Stromal cell of bone marrow (primary cell): ENCODE data around the gene ASCL2.
A peak's percentile ranks its signal among the peaks of the same experiment; 100 is the strongest.

Source experiments
- DNase-seq: peaks from one replicate; pipeline ENCODE4 v3.0.0-alpha.2; 2012; ENCODE audit warnings: low read depth

ASCL2 gene, protein sequence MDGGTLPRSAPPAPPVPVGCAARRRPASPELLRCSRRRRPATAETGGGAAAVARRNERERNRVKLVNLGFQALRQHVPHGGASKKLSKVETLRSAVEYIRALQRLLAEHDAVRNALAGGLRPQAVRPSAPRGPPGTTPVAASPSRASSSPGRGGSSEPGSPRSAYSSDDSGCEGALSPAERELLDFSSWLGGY

DNA sequence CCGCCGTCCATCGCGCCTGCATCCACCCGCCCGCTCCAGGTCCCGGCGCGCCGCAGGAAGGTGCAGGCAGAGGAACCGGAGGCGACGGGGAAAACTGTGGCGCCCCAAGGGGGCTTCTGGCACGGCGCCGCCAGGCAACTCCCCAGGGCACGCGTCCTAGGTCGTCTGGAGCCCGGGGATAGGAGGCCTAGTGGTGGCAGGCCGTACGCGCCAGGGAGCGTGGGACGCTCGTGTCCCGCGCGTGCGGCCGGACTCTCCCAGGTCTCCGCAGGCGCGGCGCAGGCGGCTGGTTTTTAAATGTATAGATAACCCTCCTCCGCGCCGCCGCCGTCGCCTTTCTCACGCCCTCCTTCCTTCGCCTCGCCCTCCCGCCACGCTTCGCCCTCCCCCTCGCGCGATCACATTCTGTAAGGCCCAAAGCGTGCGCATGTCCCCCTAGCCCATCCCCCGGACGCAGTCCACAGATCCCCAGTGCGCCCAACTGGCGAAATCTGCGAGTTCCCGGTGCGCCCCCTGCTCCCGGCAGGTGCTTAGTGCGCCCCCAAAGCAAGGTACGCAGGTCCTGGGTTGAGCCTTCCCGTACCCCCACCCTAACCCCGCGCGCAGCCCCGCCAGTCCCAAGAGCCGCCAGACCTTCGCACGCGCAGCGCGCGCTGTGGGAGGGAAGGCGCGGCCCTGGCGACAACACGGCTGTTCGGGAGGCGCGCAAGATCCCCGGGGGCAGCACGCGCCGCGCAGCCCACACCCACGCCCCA, at the start of gene ASCL2:
TSS of gene ASCL2 (minus strand) at position 267 of the 755 bp plus-strand sequence. CDS start at position 11, 256 bp downstream.
- DNase-seq: no peak

DNA sequence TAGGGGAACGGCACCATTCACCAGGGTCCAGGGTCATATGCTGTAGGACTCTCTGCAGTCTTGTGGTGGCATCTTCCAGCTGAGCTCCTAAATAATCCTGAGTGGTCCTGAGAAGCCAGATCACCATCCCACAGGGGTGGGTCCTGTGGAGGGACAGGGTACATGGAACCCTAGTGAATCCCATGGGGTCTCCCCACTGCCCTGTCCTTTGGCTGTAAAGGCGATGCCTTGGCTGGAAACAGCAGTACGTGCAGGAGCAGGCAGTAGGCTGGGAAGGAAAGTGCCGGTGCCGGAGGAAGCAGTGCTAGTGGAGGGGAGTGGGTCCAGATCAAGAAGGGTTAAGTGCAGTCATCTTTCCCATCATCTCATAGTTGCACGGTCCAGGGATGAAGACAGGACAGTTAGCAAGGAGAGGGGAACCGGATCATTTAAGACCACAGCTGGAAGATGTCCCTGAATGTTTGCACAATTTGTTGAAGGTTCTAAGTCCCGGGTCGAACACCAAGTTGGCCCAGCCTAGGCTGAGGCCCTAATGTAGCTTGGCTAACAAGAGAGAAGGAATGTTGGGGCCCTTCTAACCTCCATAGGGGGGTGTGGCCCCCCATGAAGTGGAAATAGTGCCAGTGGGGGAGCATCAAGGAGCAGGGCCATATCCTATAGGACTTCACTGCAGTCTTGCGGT, 49.5 kb upstream of the ASCL2 start:
- DNase-seq: no peak

DNA sequence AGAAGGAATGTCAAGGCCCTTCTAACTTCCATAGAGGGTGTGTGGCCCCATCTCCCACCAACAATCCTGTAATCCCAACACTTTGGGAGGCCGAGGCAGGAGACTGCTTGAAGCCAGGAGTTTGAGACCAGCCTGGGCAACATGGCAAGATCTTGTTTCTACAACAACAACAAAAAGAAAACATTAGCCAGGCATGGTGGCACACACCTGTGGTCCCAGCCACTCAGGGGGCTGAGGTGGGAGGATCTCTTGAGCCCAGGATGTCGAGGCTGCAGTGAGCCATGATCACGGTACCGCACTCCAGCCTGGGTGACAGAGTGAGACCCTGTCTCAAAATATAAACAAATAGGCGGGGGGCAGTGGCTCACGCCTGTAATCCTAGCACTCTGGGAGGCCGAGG, 48.3 kb upstream of the ASCL2 start:
- DNase-seq: no peak

DNA sequence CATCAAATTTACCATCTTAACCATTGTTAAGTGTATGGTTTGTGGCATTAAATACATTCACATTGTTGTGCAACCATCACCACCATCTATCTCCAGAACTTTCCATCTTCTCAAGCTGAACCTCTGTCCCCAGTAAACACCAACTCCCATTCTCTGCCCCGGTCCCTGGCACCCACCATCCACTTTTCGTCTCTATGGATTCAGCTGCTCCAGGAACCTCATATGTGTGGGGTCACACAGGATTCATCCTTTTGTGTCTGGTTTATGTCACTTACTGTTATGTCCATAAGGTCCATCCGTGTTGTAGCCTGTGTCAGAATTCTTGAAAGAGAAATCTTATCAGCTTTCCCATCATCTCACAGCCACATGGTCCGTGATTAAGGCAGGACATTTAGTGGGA, 47.7 kb upstream of the ASCL2 start:
- DNase-seq: no peak

DNA sequence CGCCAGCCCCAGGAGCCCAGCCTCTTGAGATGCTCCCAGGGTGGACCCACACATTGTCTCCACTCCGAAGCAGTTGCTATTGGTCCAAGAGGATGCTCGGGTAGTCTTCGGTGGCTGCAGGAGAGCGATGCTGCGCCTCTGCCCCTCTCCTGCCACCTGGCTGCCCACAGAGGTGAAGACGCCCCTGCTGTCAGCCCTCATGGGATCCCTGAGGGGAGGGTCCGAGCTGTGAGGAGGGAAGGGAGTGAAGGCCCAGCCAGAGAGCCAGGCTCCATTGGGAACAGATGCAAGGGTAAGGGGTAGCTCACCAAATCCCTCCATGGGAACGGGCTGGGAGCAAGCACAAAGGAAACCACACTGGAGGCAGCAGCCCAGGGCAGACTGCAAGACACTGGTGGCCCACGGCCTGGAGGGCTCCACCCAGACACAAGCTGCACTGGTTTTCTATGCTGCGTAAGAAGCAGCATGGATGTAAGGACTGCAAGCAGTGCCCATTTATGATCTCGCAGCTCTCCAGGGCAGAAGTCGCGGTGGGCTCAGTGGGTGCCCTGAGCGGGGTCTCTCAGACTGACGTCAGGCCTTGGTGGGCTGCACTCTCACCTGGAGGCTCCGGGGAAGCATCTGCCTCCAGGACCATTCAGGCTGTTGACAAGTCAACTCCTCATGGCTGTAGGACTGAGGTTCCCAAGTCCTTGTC, 47.1 kb upstream of the ASCL2 start:
- no peak for DNase-seq

DNA sequence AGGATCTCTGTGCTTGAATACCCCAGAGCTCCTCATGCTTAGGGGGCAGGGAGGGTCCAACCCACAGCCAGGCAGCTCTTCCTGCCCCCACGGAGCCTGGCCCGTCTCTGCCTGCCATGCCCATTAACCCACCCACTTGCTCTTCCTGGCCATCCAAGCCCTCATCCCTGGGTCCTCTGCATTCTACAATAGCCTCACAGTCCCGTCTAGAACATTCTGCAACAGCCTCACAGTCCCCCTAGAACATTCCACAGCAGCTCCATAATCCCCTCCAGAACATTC, 46.5 kb upstream of the ASCL2 start:
- DNase-seq: no peak

DNA sequence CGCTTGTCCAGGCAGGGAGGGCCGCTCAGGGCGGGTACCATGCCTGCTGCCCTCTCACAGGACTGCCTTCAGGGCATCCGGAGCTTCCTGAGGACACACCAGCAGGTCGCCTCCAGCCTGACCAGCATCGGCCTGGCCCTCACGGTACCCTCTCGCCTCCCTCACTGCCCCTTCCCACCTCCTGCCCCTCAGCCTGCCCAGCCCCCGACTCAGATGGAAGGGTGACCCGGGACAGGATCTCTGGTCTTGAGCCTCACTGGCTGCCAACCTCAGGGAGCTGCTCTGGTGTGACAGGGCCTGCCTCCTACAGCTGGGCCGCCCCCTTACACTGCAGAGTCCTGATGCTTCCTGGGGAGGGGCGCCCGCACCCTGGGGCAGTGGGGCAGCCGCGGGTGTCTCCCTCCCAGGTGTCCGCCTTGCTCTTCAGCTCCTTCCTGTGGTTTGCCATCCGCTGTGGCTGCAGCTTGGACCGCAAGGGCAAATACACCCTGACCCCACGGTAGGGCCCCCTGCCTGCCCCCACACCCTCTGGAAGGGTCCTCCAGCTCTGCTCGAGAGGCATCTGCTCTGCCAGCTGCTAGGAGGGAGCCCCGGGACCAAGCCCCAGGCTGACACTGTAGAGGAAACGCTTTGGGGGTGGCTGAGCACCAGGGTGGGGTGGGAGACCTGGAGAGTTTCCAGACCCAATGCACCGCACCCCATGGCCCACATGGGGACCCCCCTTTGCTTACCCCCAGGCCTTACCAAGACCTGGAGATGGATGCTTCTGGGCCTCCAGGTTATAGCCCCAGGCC, 46.0 kb upstream of the ASCL2 start:
- DNase-seq: no peak

DNA sequence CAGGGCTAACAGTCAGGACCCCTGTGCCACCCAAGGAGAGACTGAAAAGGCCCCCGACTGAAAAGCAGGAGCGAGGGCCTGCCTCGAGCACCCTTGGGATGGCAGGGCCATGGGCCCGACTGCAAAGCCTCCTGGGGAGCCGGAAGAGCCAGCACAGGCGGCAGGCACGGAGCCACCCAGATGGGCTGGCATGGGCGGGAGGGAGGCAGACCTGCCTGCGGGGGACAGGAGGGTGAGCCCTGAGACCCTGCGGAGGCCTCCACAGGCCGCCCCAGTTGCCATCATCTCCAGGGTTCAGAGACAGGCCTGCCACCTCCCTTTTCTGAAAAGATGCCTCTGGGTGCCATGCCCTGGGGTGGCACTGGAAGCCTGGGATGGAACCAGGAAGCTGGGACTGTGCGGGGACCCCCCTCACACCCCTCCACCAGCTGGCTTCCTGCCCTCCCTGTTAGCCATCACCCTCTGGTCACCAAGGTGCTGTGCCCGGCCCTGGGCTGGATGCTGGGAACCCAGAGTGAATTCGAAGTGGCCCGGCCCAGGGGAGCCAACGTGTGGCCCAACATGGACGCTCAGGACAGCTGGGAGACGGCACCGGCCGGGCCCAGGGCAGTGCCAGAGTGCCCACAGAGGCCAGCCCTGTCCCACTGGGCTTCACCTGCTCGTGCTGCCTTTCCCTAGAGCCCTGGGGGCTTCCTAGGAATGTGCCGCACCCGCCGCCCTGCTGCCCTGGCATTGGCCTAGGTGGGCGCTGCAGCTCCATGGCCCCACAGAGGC, 45.2 kb upstream of the ASCL2 start:
- DNase-seq: no peak

DNA sequence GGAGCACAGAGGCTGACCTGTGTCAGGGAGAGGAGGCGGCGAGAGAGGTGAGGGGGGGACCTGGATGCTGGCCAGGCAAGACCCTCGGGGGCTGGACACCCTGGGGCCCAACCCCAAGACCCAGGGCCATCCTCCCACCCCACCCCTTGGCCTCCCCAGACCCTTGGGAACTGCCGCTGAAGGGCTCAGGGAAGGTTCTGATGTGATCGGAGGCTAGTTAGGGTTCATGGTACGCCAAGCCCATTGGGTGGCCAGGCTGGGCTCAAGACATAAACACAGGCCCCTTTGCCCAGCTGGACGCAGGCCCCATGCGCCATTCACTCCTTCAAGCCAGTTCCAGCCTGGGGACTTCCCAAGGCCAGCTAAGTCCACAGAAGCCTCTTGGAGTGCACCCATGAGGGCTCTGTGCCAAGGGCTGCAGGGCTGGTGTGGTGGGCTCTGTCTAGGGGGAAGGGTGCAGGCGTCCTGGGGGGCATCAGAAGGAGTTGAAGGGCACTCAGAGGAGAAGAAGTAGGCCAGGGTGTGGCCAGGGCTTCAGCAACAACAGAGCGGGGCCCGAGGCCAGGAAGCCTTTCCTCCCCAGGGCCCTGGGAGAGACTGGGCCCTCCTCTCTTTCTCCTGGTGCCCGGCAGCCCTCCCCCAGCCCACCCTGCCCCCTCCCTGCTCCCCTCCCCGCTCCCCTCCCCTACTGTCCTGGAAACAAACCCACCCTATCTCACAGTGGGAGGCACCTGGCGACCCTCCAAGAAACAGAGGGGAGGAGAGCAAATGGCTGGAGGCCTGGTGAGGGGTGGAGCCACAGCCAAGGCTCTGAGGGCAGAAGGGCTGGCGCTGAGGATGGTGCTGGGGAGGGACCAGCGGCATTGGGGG, 44.4 kb upstream of the ASCL2 start:
- peak; percentile 65 for DNase-seq

DNA sequence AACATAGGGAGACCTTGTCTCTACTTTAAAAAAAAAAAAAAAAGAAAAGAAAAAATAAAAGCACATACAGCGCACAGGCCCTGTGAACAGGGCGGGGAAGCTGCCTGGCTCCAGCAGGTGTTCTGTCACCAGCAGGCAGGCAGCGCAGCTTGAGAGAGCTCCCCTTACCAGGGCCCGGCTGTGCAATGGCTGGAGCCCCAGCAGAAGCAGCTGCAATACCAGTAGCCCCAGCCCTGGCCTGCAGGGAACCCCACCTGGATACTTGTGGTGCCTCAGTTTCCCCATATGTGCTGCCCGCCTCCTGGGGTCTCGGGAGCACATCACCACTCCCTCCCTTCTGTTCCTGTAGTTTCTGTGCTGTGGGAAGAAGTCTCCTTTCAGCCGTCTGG, 43.7 kb upstream of the ASCL2 start:
- no peak for DNase-seq

DNA sequence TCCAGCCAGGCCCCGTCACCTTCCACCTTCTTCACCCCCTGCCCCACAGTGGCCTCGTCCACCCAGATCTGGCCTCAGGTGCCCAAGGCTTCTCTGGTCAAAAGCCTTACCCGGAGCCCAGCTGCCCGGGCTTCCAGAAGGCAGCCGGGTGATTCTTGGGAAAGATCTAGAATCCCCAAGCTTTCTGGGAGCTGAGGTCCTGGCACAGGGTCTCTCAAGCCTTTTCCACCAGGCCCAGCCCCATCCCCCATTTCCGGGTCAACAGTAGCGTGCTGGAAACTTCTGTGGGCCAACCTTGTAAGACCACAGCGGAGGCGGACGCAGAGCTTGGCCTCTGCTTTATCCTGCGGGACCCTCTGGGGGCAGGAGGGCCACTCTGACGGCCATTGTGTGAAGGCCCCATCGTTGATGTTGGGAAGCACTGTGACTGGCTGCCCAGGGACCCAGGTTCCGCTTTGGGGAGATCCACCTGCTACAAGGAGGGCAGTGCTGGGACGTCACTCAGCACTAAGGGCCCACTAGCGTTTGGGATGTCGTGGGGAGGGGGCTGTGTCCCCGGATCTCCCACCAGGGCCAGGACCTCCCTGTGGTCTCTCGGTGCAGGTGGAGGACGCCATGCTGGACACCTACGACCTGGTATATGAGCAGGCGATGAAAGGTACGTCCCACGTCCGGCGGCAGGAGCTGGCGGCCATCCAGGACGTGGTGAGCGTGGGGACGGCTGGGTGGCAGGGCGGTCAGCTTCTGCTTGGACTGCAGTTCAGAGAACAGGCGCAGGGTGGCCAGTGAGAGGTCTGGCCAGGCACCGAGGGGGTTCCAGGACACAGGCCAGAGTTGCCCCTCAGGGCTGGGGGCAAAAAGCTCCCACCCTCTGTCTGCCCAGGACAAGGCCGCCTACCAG, 42.9 kb upstream of the ASCL2 start:
- no peak for DNase-seq

DNA sequence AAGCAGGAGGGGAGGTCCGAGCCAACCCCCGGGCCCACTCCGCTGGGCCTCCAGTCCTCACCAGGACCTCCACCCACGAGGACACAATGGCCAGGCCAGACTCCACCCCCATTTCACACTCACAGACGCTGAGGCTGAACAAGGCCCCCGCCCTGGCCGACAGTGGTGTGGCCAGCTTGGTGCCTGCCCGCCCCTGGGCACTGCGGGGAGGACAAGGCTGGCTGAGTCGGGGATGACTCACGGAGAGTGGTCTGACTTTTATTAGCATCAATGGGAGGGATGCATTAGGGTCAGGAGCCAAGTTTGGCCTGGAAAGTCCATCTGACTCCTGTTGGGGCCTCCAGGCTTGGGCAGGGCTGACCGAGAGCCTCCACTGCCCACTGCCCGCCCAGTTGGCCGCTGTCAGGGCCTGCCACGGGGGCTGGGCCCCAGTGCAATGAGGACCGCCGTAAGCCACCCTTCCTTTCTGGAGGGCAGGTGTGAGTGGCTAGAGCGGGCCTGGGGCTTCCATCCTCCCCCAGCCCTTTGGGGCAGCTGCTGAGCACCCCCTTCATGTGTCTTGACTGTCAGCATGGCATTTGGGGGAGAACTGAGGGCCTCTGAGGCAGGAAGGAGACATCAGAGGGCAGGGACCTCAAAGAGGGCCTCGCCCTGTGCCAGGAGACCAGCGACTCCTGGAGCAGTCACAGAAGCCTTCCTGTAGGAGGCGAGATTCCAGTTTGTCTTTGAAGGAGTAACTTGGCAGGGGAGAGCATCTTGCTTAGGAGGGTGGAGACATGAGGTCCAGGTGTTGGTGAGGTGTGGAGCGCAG, 42.0 kb upstream of the ASCL2 start:
- DNase-seq: peak; percentile 68

DNA sequence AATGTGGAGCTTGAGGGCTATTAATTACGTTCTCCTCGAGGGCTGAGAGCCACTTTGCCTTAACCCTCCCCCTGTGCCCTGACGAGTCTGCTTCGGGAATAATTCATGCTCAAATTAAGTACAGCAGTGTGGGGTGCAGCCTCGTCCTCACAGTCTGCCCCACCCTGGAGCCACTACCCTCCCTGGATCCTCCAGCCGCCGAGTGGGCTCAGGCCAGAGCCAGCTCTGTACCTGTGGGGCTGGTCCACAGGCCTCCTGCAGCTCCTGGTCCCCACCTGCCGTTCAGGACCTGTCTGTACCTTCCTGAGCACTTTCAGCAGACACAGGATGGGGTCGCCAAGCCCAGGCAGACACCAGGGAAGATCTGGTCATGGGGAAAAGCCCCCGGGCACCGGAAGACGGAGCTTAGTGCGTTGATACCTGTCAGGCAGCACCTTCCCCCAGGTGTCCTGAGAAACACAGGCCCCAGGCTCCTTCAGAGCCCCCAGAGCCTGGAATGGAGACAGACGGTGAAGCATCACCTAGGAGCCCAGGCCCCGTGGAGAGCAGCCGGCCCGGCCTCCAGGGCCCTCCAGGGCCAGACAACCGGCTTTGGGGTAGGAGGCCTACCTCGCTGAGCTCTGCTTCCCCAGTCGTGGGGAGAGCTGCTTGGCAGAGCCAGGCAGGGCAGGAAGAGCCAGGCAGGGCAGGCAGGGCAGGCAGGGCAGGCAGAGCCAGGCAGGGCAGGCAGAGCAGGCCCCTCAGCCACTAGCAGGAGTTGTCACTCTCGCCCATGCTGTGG, 41.2 kb upstream of the ASCL2 start:
- no peak for DNase-seq

DNA sequence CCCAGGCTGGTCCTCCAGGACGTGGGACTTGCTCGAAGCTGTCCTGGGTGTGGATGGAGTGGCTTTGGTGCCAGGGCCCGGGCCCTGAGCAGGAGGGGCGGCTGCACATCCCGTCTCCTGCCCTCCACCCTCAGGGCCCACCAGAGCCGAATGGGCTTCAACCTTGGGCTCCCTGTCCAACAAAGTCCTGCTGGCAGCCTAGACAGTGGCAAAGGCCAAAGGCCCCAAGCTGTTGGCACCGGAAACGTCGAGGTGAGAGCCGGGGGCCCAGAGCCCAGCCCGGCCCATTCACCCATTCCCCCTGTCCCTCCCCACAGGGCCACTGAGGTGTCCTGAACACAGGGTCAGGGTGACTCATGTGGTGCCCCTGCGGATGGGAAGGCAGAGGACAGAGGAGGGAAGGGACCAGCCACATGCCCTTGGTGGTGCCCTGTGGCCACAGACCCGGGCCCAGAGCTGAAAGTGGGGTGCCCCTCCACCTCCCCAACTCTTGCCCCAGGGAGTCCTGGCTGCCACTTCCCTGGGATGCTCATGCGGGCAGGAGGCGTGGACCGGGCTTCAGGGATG, 40.5 kb upstream of the ASCL2 start:
- no peak for DNase-seq

DNA sequence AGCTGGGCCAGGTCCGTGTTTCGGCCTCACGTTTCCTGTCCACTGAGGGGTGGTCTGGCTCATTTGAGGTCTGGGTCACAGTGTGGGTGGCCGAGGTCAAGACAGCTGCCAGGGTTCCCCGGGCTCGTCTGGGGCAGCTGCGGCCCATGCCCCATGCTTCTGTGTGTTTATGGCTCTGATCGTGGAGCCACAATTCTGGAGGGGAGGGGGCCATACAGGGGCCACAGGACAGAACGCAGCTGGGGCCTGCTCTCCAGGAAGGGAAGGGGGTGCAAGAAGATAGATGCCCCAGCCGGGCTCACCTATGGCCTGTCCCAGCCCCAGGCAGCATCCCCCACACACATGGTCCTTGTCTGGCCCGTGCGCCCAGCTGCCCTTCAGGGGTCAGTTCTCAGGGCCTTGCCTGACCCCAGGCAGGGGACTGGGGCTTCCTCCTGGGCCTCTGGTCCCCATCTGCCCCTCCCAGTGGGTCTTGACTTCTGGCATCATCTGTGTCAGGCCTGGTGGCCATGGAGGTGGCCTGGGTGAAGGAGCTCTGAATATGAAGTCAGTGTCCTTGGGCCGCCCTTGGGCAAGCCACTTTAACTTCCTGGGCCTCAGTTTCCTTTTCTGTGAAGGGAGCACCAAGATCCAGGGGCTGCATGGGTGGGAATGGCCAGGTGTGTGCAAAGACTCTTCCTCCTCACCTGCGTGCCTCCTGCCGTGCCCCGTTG, 39.8 kb upstream of the ASCL2 start:
- DNase-seq: no peak

DNA sequence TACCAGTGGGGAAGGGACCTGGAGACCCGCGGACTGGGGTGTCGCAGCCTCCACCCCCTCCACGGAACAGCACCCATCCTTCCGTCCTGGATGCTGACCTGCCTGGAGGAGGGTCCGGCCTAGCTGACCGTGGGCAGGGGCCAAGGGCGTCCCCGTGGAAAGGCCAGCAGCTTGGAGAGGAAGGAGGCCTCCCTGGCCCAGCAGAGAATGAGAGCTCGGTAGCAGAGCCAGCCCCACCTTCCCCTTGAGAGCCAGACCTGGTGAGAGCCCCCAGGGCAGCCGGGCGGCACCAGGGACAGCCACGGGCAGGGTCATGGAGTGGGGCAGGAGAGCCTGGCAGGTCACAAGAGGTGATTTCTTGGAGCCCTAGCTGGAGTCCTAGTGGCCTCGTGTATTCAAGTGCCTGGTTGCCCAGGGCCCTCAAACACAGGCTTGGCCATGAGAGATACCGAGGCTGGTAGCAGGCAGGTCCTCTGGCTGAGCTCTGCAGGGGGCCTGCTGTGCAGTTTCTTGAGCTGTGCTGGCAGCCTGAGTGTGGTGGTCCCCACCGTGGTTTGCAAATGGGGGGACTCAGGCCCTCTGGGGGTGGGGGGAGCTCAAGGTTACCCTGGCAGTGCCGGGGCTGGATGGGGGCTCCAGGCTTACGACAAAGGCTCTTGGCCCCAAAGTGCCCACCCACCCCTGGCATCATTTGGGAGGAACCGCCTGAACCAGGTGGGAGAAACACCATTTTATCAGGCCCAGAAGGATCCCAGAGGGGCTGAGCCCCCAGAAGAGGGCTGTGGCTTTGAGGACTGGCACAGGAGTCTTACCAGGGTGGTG, 39.1 kb upstream of the ASCL2 start:
- no peak for DNase-seq
